HepG2 (cell line): ENCODE measurements around the gene VWC2L. TPM values are rescaled to one million over a fixed set of nuclear protein-coding genes. Genes with fewer than 3 reads are reported as not detected.

Source experiments
- ATAC-seq: fragments of 200-7000 bp; cut with Tn5 transposase; 3 replicates; pipeline ENCODE4 v1.9.1; 2020; ENCODE audit warnings: mild to moderate bottlenecking, moderate library complexity
- BruUV-seq: library from RNA; stranded (reverse); fragments of 400-500 nt; replicated peaks from 2 replicates; lab custom pipeline; 2021; lab: Mats Ljungman, UMichigan
- CTCF ChIA-PET: fragments of 300-600 bp; formaldehyde crosslinking; extraction: SDS; loops from one replicate; lab custom pipeline; 2021; ENCODE audit warnings: low total read pairs, inconsistent platforms, low intra/inter-chr PET ratio; lab: Yijun Ruan, JAX
- POLR2A ChIA-PET: fragments of 350-600 bp; sonication (Branson Sonifier 250); formaldehyde crosslinking; loops from one replicate; lab custom pipeline; 2020; ENCODE audit warnings: antibody characterized with exemption, inconsistent platforms; lab: Yijun Ruan, JAX
- DNase-seq: peaks from one replicate; pipeline ENCODE4 v3.0.0-alpha.2; 2015; ENCODE audit warnings: low spot score
- FAIRE-seq: peaks from 3 replicates; lab custom pipeline; 2011; peaks lifted over from hg19 to GRCh38; lab: Jason Lieb, UNC
- H2AFZ ChIP-seq: one replicate; pipeline ENCODE4 v1.6.1; 2011; ENCODE audit warnings: low read length, inconsistent platforms
- H3K27ac ChIP-seq: fragments of 300-600 bp; 3 replicates; pipeline ENCODE4 v1.8.0; 2011; ENCODE audit warnings: mixed run types, mild to moderate bottlenecking, mixed read lengths, low read length, inconsistent platforms; ENCODE audit not compliant: insufficient read depth; ENCODE audit errors: extremely low read length
- H3K27me3 ChIP-seq, 2 experiments: fragments of 200-600 bp in 1 of 2; 2 replicates in 1 of 2; 3 replicates in 1 of 2; pipeline versions ENCODE4 v1.6.0 to v1.8.0; 2011; ENCODE audit warnings: low read length in 2 of 2, mild to moderate bottlenecking in 2 of 2, moderate library complexity in 2 of 2, inconsistent platforms in 1 of 2; ENCODE audit not compliant: insufficient read depth in 2 of 2, control insufficient read depth in 1 of 2
- H3K36me3 ChIP-seq, 2 experiments: fragments of 200-600 bp in 1 of 2; replicated peaks in 1 of 2; 2 replicates in 1 of 2; 3 replicates in 1 of 2; pipeline versions ENCODE4 v1.5.1 to v1.8.0; 2011; ENCODE audit warnings: low read length in 2 of 2, inconsistent platforms in 1 of 2; ENCODE audit not compliant: insufficient read depth in 2 of 2, control insufficient read depth in 1 of 2
- H3K4me1 ChIP-seq: 2 replicates; pipeline ENCODE4 v1.5.1; 2012; ENCODE audit warnings: low read length, inconsistent platforms; ENCODE audit not compliant: insufficient read depth
- H3K4me2 ChIP-seq: 2 replicates; pipeline ENCODE4 v1.6.0; 2011; ENCODE audit warnings: low read depth, low read length, inconsistent platforms
- H3K4me3 ChIP-seq, 3 experiments: fragments of 200-600 bp in 1 of 3; sonication (generic), shearing (Covaris generic) in 1 of 3; replicated peaks in 1 of 3; 2 replicates each; pipeline ENCODE4 v1.5.1; 2011 to 2016; ENCODE audit warnings: low read length in 3 of 3, inconsistent platforms in 2 of 3, low read depth in 2 of 3, mild to moderate bottlenecking in 2 of 3, control low read depth in 1 of 3, mixed read lengths in 1 of 3; ENCODE audit not compliant: insufficient read depth in 1 of 3
- H3K79me2 ChIP-seq: one replicate; pipeline ENCODE4 v1.6.1; 2011; ENCODE audit warnings: low read length, inconsistent platforms; ENCODE audit not compliant: insufficient read depth
- H3K9ac ChIP-seq: 2 replicates; pipeline ENCODE4 v1.6.0; 2011; ENCODE audit warnings: mild to moderate bottlenecking, low read depth, low read length, inconsistent platforms; ENCODE audit not compliant: insufficient read depth
- H3K9me3 ChIP-seq: 2 replicates; pipeline ENCODE4 v1.5.1; 2012; ENCODE audit warnings: mild to moderate bottlenecking, low read length
- H4K20me1 ChIP-seq: 2 replicates; pipeline ENCODE4 v1.6.0; 2011; ENCODE audit warnings: inconsistent platforms, mild to moderate bottlenecking, low read length, moderate library complexity; ENCODE audit not compliant: insufficient read depth
- ARHGAP35 ChIP-seq: sonication (generic); formaldehyde crosslinking; IDR thresholded peaks from 2 replicates; pipeline ENCODE4 v1.9.0; 2022; ENCODE audit warnings: mild to moderate bottlenecking, inconsistent platforms, moderate library complexity, missing genetic modification reagents, borderline replicate concordance
- FOXO1 ChIP-seq: sonication (generic); formaldehyde crosslinking; IDR thresholded peaks from 2 replicates; pipeline ENCODE4 v1.4.0; 2020; ENCODE audit warnings: missing genetic modification reagents
- HOXD1 ChIP-seq: sonication (generic); formaldehyde crosslinking; IDR thresholded peaks from 2 replicates; pipeline ENCODE4 v1.5.0; 2020; ENCODE audit warnings: missing genetic modification reagents
- MAFG ChIP-seq: sonication (generic); formaldehyde crosslinking; IDR thresholded peaks from 2 replicates; pipeline ENCODE4 v1.5.1; 2020; ENCODE audit warnings: mild to moderate bottlenecking, missing genetic modification reagents
- MBNL3 ChIP-seq: fragments of 250-450 bp; sonication (Bioruptor Pico); conservative IDR thresholded peaks from 2 replicates; pipeline ENCODE4 v1.8.0; 2022; ENCODE audit warnings: mild to moderate bottlenecking, inconsistent platforms
- TRIM24 ChIP-seq: sonication (generic); formaldehyde crosslinking; IDR thresholded peaks from 2 replicates; pipeline ENCODE4 v1.8.0; 2022; ENCODE audit warnings: mild to moderate bottlenecking, missing genetic modification reagents
- ZBTB21 ChIP-seq: sonication (generic); formaldehyde crosslinking; IDR thresholded peaks from 2 replicates; pipeline ENCODE4 v1.4.0; 2020; ENCODE audit warnings: missing genetic modification reagents
- ZBTB7A ChIP-seq: sonication (generic); formaldehyde crosslinking; IDR thresholded peaks from 2 replicates; pipeline ENCODE4 v1.8.0; 2022; ENCODE audit warnings: mild to moderate bottlenecking, missing genetic modification reagents
- ZFP36L1 ChIP-seq: sonication (generic); formaldehyde crosslinking; IDR thresholded peaks from 2 replicates; pipeline ENCODE4 v1.8.0; 2022; ENCODE audit warnings: mild to moderate bottlenecking, missing genetic modification reagents, moderate library complexity
- ZNF616 ChIP-seq: sonication (generic); formaldehyde crosslinking; IDR thresholded peaks from 2 replicates; pipeline ENCODE4 v1.5.0; 2020; ENCODE audit warnings: low read depth, mild to moderate bottlenecking, missing genetic modification reagents
- ZNF781 ChIP-seq: sonication (generic); formaldehyde crosslinking; IDR thresholded peaks from 2 replicates; pipeline ENCODE4 v1.5.1; 2020; ENCODE audit warnings: borderline replicate concordance, mild to moderate bottlenecking, missing genetic modification reagents; ENCODE audit errors: not compliant biosample characterization
- WGBS: methylation state at CpG from one replicate; pipeline ENCODE4 v1.1.6; 2017; ENCODE audit warnings: low lambda C conversion rate; 5-methylcytosine and 5-hydroxymethylcytosine counted together
- in situ Hi-C: cut with HindIII; loops from 2 replicates; pipeline ENCODE4 v1.10.0; 2017; ENCODE audit warnings: low pct_unique_long_range_greater_than_20kb; ENCODE audit not compliant: extremely low pct_ligation_motif_present
- intact Hi-C: fragments of 100-400 bp; cut with micrococcal nuclease; formaldehyde crosslinking; loops from one replicate; pipeline ENCODE4 v1.10.0; 2022; ENCODE audit not compliant: unreplicated experiment
- polyA plus RNA-seq, 8 experiments: library from polyadenylated mRNA; depleted of rRNA in 3 of 8; stranded (reverse) in 7 of 8; unstranded in 1 of 8; fragments of >200 nt; fragmentation: Illumina TruSeq in 4 of 8; extraction: Trizol in 4 of 8; gene quantifications; 2 replicates each; pipeline versions ENCODE4 v1.2.1 to v1.2.3, GENCODE V29; 2011 to 2016; ENCODE audit warnings: low read depth in 4 of 8, missing spikeins in 1 of 8, mixed read lengths in 1 of 8; ENCODE audit not compliant: insufficient read depth in 1 of 8
- total RNA-seq, 5 experiments: library from RNA; depleted of rRNA; stranded (reverse); fragments of >200 nt; fragmentation: Illumina TruSeq; extraction: Trizol; gene quantifications; 2 replicates each; pipeline ENCODE4 v1.2.3, GENCODE V29; 2016; ENCODE audit warnings: low read depth in 1 of 5
- TF ChIP-seq, protein P1 (sequence below): sonication (generic); formaldehyde crosslinking; IDR thresholded peaks from 2 replicates; pipeline ENCODE4 v1.5.0; 2020; ENCODE audit warnings: missing genetic modification reagents, mild to moderate bottlenecking, borderline replicate concordance
- TF ChIP-seq, protein P2 (sequence below): IDR thresholded peaks from 2 replicates; pipeline ENCODE4 v1.6.1; 2012; ENCODE audit warnings: inconsistent platforms
- TF ChIP-seq, protein P3 (sequence below): sonication (generic); formaldehyde crosslinking; IDR thresholded peaks from 2 replicates; pipeline ENCODE4 v1.5.0; 2020; ENCODE audit warnings: missing genetic modification reagents
- TF ChIP-seq, protein P4 (sequence below): sonication (generic); formaldehyde crosslinking; IDR thresholded peaks from 2 replicates; pipeline ENCODE4 v1.4.0; 2020; ENCODE audit warnings: mild to moderate bottlenecking, missing genetic modification reagents, borderline replicate concordance
- TF ChIP-seq, protein P5 (sequence below): sonication (generic); formaldehyde crosslinking; conservative IDR thresholded peaks from 2 replicates; pipeline ENCODE4 v1.8.0; 2022; ENCODE audit warnings: low read depth, missing genetic modification reagents

The VWC2L gene
- total and polyA plus RNA-seq, 2 of the 13 experiments (the other 11 are each of a cell fraction or from before 2014, with no cell fraction given) = not detected

DNA sequence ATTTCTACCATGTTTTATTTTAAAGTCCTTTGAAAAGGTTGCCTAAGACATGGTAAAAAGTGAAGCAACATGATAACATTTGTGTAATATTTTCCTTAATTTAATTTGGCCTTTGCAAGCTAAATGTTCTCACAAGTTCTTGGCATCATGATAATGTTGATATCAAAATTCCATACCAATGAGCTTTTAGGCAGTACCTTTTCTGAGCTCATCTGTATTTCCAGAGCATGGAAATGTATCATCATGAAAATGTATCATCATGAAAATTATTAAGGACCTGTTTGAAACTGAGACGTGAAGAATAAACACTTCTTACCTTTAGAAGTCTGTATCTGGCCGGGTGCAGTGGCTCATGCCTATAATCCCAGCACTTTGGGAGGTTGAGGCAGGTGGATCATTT, 73.8 kb downstream of the VWC2L start (continued):
- TF ChIP-seq, protein P1, sequence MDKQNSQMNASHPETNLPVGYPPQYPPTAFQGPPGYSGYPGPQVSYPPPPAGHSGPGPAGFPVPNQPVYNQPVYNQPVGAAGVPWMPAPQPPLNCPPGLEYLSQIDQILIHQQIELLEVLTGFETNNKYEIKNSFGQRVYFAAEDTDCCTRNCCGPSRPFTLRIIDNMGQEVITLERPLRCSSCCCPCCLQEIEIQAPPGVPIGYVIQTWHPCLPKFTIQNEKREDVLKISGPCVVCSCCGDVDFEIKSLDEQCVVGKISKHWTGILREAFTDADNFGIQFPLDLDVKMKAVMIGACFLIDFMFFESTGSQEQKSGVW (CRISPR knock-in tag) = no peak
- TF ChIP-seq FOXO1 (CRISPR knock-in tag) (no peak), ZBTB21 (no peak)

DNA sequence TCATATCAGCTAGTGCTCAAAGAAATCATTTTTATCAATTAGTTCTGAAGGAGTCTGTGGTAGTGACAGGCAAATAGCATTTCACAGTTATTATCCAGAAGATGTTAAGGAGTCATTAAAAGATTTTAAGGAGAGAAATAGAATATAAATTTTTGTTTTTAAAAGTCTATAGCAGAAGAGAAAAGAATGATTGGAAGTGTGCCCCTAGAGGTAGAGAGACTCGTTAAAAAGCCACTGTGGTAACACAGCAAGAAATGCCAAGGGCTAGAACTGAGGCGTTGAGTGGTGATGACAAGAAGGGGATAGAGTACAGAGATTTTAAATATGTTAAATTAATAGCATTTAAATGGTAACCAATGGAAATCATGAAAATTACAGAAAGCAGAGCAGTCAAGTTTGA, 78.3 kb downstream of the VWC2L start:
- POLR2A ChIA-PET = no interaction called here
- H3K79me2 ChIP-seq = no peaks in the 10 kb centered on the region
- TF ChIP-seq ZFP36L1 (CRISPR knock-in tag) (no peak), ARHGAP35 (CRISPR knock-in tag) (no peak), ZBTB7A (no peak), MAFG (no peak), TRIM24 (no peak), ZNF616 (CRISPR knock-in tag) (no peak), HOXD1 (CRISPR knock-in tag) (no peak), ZNF781 (no peak), MBNL3 (no peak)
- TF ChIP-seq, protein P2, sequence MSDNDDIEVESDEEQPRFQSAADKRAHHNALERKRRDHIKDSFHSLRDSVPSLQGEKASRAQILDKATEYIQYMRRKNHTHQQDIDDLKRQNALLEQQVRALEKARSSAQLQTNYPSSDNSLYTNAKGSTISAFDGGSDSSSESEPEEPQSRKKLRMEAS = no peak
- TF ChIP-seq, protein P3, sequence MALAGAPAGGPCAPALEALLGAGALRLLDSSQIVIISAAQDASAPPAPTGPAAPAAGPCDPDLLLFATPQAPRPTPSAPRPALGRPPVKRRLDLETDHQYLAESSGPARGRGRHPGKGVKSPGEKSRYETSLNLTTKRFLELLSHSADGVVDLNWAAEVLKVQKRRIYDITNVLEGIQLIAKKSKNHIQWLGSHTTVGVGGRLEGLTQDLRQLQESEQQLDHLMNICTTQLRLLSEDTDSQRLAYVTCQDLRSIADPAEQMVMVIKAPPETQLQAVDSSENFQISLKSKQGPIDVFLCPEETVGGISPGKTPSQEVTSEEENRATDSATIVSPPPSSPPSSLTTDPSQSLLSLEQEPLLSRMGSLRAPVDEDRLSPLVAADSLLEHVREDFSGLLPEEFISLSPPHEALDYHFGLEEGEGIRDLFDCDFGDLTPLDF (CRISPR knock-in tag) = no peak
- TF ChIP-seq, protein P4, sequence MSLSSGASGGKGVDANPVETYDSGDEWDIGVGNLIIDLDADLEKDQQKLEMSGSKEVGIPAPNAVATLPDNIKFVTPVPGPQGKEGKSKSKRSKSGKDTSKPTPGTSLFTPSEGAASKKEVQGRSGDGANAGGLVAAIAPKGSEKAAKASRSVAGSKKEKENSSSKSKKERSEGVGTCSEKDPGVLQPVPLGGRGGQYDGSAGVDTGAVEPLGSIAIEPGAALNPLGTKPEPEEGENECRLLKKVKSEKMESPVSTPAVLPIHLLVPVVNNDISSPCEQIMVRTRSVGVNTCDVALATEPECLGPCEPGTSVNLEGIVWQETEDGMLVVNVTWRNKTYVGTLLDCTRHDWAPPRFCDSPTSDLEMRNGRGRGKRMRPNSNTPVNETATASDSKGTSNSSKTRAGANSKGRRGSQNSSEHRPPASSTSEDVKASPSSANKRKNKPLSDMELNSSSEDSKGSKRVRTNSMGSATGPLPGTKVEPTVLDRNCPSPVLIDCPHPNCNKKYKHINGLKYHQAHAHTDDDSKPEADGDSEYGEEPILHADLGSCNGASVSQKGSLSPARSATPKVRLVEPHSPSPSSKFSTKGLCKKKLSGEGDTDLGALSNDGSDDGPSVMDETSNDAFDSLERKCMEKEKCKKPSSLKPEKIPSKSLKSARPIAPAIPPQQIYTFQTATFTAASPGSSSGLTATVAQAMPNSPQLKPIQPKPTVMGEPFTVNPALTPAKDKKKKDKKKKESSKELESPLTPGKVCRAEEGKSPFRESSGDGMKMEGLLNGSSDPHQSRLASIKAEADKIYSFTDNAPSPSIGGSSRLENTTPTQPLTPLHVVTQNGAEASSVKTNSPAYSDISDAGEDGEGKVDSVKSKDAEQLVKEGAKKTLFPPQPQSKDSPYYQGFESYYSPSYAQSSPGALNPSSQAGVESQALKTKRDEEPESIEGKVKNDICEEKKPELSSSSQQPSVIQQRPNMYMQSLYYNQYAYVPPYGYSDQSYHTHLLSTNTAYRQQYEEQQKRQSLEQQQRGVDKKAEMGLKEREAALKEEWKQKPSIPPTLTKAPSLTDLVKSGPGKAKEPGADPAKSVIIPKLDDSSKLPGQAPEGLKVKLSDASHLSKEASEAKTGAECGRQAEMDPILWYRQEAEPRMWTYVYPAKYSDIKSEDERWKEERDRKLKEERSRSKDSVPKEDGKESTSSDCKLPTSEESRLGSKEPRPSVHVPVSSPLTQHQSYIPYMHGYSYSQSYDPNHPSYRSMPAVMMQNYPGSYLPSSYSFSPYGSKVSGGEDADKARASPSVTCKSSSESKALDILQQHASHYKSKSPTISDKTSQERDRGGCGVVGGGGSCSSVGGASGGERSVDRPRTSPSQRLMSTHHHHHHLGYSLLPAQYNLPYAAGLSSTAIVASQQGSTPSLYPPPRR (CRISPR knock-in tag) = no peak
- TF ChIP-seq, protein P5, sequence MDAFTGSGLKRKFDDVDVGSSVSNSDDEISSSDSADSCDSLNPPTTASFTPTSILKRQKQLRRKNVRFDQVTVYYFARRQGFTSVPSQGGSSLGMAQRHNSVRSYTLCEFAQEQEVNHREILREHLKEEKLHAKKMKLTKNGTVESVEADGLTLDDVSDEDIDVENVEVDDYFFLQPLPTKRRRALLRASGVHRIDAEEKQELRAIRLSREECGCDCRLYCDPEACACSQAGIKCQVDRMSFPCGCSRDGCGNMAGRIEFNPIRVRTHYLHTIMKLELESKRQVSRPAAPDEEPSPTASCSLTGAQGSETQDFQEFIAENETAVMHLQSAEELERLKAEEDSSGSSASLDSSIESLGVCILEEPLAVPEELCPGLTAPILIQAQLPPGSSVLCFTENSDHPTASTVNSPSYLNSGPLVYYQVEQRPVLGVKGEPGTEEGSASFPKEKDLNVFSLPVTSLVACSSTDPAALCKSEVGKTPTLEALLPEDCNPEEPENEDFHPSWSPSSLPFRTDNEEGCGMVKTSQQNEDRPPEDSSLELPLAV (CRISPR knock-in tag) = no peak

More for the DNA sequence above, 78.3 kb downstream of the VWC2L start:
- no peak overlapping the region for H3K4me2 ChIP-seq
- H3K27me3 ChIP-seq = no peaks in the 10 kb centered on the region
- H3K36me3 ChIP-seq = no peaks in the 10 kb centered on the region
- H2AFZ ChIP-seq = no peak overlapping the region
- intact Hi-C loops (no loop called here), in situ Hi-C loops (no loop called here)
- 7% methylated on average over 2 of the region's 2 CpGs for WGBS
- CTCF ChIA-PET = no interaction called here
- no peak for DNase-seq
- no peak overlapping the region for H3K27ac ChIP-seq
- BruUV-seq = no TSS peak
- no peaks in the 10 kb centered on the region for H3K4me1 ChIP-seq
- H3K9me3 ChIP-seq = no peaks in the 10 kb centered on the region
- no peak overlapping the region for H3K9ac ChIP-seq
- no peaks in the 10 kb centered on the region for H4K20me1 ChIP-seq
- no peak for FAIRE-seq
- H3K4me3 ChIP-seq = no peak overlapping the region
- ATAC-seq = no peak
